ENCODE measurements around the gene LPIN2. TPM values are rescaled to one million over a fixed set of nuclear protein-coding genes. Genes with fewer than 3 reads are reported as not detected.

Gene LPIN2
- total and polyA plus RNA-seq, 2 of the 4 experiments (the other 2 are of a cell fraction) = 16.2 to 21.9 TPM

- Histone ChIP-seq H2BK20ac (ENCODE audit: low read depth, low read length) (0 out of 2 replicates have a peak overlapping the region, but pooled peaks have one; percentile 70), H3K4ac (ENCODE audit: low read depth, low read length) (peak overlapping the region; percentile 34; the same call in 1 of the 2 replicates), H2AK5ac (ENCODE audit: low read depth, low read length) (peak overlapping the region; percentile 59; the same call in 1 of the 2 replicates), H2AFZ (replicated peaks; ENCODE audit: low read length, poor library complexity) (no peak overlapping the region), H3K9me3 (ENCODE audit: control insufficient read depth, insufficient read depth, low read length) (no peaks in the 10 kb centered on the region), H3K4me2 (ENCODE audit: low read depth, low read length) (peak overlapping the region; percentile 98), H4K20me1 (ENCODE audit: insufficient read depth, low read length) (peaks cover 17% of the 10 kb centered on the region), H3K27me3 (ENCODE audit: control insufficient read depth, insufficient read depth, low read length) (no peaks in the 10 kb centered on the region), H2BK120ac (ENCODE audit: low read depth, low read length) (peak overlapping the region; percentile 54; the same call in 1 of the 2 replicates), H4K5ac (ENCODE audit: low read depth, low read length) (peak overlapping the region; percentile 79; the same call in 1 of the 2 replicates), H3K9ac (ENCODE audit: low read depth, low read length) (peak overlapping the region; percentile 55; the same call in 1 of the 2 replicates), H2BK15ac (ENCODE audit: low read depth, low read length) (peak overlapping the region; percentile 25; the same call in 1 of the 3 replicates), H2BK5ac (ENCODE audit: low read depth, low read length, poor library complexity, severe bottlenecking) (peak overlapping the region; percentile 88), H4K8ac (ENCODE audit: low read depth in 2 of 2, low read length in 2 of 2) (peak overlapping the region in 1 of 2 experiments; percentile 52; a peak in 2 of 4 replicates), H2AK9ac (replicated peaks; ENCODE audit: low read depth, low read length, poor library complexity) (no peak overlapping the region), H4K91ac (ENCODE audit: insufficient read depth, low read depth, low read length) (peak overlapping the region; percentile 71; the same call in 1 of the 2 replicates), H3K9me1 (ENCODE audit: insufficient read depth, low read length) (peaks cover 25% of the 10 kb centered on the region), H3K56ac (ENCODE audit: extremely low read depth, insufficient read depth, low read length) (no peak overlapping the region; the same call in 1 of the 2 replicates), H3K4me3 (ENCODE audit: insufficient read depth, low read depth, low read length) (peak overlapping the region; percentile 41; the same call in 1 of the 2 replicates), H3K27ac (ENCODE audit: insufficient read depth, low read length) (peak overlapping the region; percentile 68; the same call in 1 of the 2 replicates), H3K79me1 (ENCODE audit: low read depth in 1 of 2, low read length in 2 of 2) (peaks cover 45 to 81% of the 10 kb centered on the region in 2 experiments), H3K23ac (ENCODE audit: low read depth, low read length) (peak overlapping the region; percentile 41; the same call in 1 of the 2 replicates), H3K14ac (replicated peaks; ENCODE audit: low read depth, low read length) (peak overlapping the region; percentile 59; the same call in 1 of the 2 replicates), H3K4me1 (ENCODE audit: control insufficient read depth, insufficient read depth, low read length) (peaks cover 26% of the 10 kb centered on the region), H3K18ac (ENCODE audit: low read depth, low read length) (peak overlapping the region; percentile 88; the same call in 1 of the 2 replicates), H3K36me3 (ENCODE audit: control insufficient read depth, insufficient read depth, low read length) (no peaks in the 10 kb centered on the region)
- in situ Hi-C loops (cut with MboI; ENCODE audit: low sequenced_read_pairs) (loop anchor here (25.0 kb wide), 1 partner anchor 634 kb away; no protein-coding TSS in a partner anchor), dilution Hi-C loops (cut with HindIII; ENCODE audit: low sequenced_read_pairs, unreplicated experiment) (no loop called here), intact Hi-C loops (cut with micrococcal nuclease) (no loop called here)
- TF ChIP-seq MAZ (IDR thresholded peaks at IDR 0.05; ENCODE audit: borderline replicate concordance, low read depth, low read length) (no peak), USF2 (IDR thresholded peaks at IDR 0.05; ENCODE audit: low read depth, low read length) (no peak), SMC3 (IDR thresholded peaks at IDR 0.05; ENCODE audit: low read depth, low read length) (no peak), MAFK (IDR thresholded peaks at IDR 0.05; ENCODE audit: low read depth, low read length) (no peak), MXI1 (IDR thresholded peaks at IDR 0.05; ENCODE audit: borderline replicate concordance, low read depth, low read length) (no peak), POLR2A (IDR thresholded peaks at IDR 0.05; ENCODE audit: low read depth, low read length) (no peak), CEBPB (IDR thresholded peaks at IDR 0.05; ENCODE audit: low read depth, low read length) (no peak), RAD21 (IDR thresholded peaks at IDR 0.05; ENCODE audit: low read length) (no peak), NFE2L2 (IDR thresholded peaks at IDR 0.05; ENCODE audit: low read depth, low read length) (no peak), RFX5 (IDR thresholded peaks at IDR 0.05; ENCODE audit: low read depth, low read length) (no peak), CHD1 (IDR thresholded peaks at IDR 0.05; ENCODE audit: low read depth, low read length) (no peak), FOS (IDR thresholded peaks at IDR 0.05; ENCODE audit: low read depth, low read length) (no peak), RCOR1 (IDR thresholded peaks at IDR 0.05; ENCODE audit: insufficient replicate concordance, low read length) (no peak)
- no peak for DNase-seq
- CTCF ChIA-PET = interaction anchor here (1.2 kb wide), 1 partner anchor 10 kb away, joined by 4 read pairs; no protein-coding TSS in a partner anchor
- POLR2A ChIA-PET (ENCODE audit: unreplicated experiment) = no interaction called here
- no peak for ATAC-seq (ENCODE audit: low read depth)
- no CpG with 5 or more reads among the region's 3 CpGs for WGBS, 2 experiments (ENCODE audit: extremely low coverage in 2 of 2, insufficient read length in 1 of 2)
- no TSS peak for BruUV-seq (replicated peaks)
These were observed 34.7 kb downstream of the LPIN2 start for GRCh38 chr18:2978208-2978607.

All from IMR-90 (cell line).